ENCODE results near the gene AMH.

Gene AMH

GRCh38 chr19:2286402-2287140 is 37.4 kb downstream of the AMH start:
- DNase-seq (ENCODE audit: low read depth, low spot score), result no peak

GRCh38 chr19:2287585-2288337 is 38.6 kb downstream of the AMH start:
- DNase-seq (ENCODE audit: low read depth, low spot score), result no peak

GRCh38 chr19:2288338-2288817 is 39.3 kb downstream of the AMH start:
- DNase-seq (ENCODE audit: low read depth, low spot score), result no peak

- no peak for DNase-seq (ENCODE audit: low read depth, low spot score)
These were observed 39.9 kb downstream of the AMH start for GRCh38 chr19:2288818-2289713.

GRCh38 chr19:2289714-2290435 is 40.8 kb downstream of the AMH start:
- no peak for DNase-seq (ENCODE audit: low read depth, low spot score)

GRCh38 chr19:2290441-2291184 is 41.5 kb downstream of the AMH start:
- no peak for DNase-seq (ENCODE audit: low read depth, low spot score)

- DNase-seq (ENCODE audit: low read depth, low spot score), result no peak
These were observed 42.1 kb downstream of the AMH start for GRCh38 chr19:2291185-2291751.

- no peak for DNase-seq (ENCODE audit: low read depth, low spot score)
These were observed 45.7 kb downstream of the AMH start for GRCh38 chr19:2294687-2295335.

GRCh38 chr19:2296141-2296540 is 47.0 kb downstream of the AMH start:
- DNase-seq (ENCODE audit: low read depth, low spot score), result no peak

GRCh38 chr19:2300533-2300932 is 51.4 kb downstream of the AMH start:
- no peak for DNase-seq (ENCODE audit: low read depth, low spot score)
